ENCODE data around the gene KIF6.

The KIF6 gene

DNA sequence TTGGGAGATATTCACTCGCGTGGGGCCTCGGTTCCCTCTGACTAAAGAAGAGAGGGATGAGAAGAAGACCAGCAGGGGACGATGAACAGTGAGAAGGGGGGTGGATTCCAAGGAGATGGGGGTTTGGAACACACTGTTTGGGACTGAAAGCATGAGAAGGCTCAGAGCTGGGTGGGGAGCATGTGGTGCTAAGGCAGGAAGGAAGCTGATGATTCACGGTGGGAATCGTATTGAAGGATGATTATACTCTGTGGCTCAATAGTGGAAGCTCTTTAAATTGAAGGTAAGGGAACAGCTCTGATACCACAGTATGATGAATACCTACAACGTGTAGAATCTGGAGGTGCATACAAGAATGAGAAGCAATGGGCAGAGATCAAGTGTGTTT lies 285.2 kb downstream of the KIF6 start:
- DNase-seq = no peak

GRCh38 chr6:39439342-39440038 lies 285.7 kb downstream of the KIF6 start:
- DNase-seq = no peak

GRCh38 chr6:39433630-39434029 lies 291.6 kb downstream of the KIF6 start:
- no peak for DNase-seq

GRCh38 chr6:39432330-39433025 lies 292.7 kb downstream of the KIF6 start:
- DNase-seq = no peak

DNA sequence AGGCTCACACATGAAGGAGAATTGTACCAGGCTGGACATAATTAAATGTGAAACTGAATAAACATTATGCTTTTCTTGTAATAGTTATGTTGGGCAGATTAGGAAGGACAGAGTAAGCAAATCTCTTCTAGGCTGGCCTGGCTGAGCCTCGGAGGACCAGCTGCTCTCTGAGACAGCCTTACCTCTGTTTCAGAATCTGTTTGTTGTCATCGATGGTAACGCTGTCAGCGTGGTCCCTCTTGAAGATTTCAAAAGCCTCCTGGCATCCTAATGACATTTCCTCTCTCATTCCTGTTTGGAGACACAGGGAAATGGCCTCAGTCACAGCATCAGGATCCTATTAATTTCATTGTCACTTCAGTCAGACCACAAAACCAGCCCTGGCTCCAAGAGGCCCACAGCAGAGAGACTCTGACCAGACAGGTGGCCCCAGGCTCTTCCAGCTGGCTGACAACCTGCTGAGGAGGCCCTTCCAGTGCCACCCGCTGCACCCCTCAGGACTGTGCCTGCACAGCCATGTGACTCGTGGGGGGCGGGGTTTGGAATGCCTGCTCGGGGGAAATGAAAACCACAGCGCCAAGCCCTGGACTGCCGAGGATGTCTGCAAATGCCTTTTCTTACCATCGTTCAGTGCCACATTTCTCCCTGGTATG lies 294.2 kb downstream of the KIF6 start:
- no peak for DNase-seq

- DNase-seq = no peak
Observed at GRCh38 chr6:39430446-39430845, 294.8 kb downstream of the KIF6 start.

- no peak for DNase-seq
Observed at GRCh38 chr6:39428816-39429215, 296.4 kb downstream of the KIF6 start.

DNA sequence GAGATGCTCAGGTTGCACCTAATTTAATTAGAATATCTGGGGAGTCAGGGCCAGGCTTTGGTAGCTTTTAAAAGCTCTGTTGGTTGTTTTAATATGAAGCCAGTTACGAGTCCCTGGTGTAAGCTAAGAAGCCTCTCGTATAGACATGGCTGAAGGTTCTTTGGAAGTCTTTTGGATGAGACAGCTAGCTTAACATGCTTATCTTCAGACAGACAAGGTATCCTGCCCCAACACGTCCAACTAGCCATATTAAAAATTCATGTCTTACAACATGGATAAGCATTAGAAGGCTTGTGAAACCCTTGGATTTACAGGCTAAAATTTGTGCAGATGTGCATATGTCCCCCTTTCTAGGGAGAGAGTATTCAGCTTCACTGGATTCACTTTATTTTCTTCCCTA lies 297.1 kb downstream of the KIF6 start:
- no peak for DNase-seq

DNA sequence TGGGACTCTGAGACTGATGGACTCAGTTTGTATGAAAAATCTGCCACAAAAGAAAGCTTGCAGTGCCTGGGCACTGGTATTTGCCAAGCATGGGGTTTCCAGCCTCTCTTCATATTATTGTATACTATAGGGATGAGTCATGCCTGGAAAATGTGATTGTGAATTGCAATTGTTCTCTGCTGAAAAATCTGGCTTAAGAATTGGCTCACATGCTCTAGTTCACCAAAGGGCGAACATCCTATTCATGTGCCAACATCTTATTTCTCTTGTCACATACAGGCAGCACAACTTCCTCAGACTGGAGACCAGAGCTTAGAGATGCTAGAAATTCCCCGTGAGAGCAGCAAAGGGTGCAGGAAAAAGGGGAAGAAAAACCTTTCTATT lies 299.1 kb downstream of the KIF6 start:
- no peak for DNase-seq

- DNase-seq = no peak
Observed at GRCh38 chr6:39425346-39426072, 299.7 kb downstream of the KIF6 start.

DNA sequence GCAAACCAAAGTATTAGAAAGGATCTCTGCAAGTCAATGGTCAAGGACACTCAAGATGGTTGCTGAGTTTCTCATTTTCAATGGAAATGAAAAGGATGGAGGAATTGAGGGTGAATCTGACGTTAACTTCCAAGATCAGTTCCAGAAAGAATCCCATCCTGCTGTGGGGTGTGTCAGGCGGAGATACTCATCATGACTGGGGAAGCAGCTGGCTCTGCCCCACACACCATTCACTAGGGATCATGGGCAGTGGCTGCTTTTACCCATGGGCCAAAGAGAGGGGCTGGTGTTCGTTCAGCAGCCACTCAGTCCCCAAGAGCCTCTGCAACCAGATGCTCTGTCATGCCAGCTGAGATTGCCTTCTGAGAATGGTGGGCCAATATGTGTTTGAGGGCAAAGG lies 300.4 kb downstream of the KIF6 start:
- no peak for DNase-seq

DNA sequence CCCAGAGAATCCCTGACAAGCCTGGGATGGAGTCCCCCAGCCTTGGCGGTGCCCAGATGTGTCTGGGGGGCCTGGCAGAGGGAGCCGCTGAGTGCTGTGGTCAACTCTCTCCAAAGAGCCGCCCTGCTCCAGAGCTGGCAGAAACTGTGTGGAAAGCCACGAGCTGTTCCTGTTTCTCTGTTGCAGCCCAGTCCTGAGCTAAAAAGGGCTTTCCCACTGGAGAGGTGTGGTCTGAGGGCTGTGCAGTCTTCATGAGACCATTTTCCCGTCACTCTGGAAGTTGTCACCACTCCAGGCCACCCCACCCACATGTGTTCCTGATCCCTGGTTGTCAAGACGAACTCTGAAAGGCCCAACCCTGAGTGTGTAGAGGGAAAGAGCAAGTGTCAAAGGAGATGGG lies 303.0 kb downstream of the KIF6 start:
- DNase-seq = no peak

- no peak for DNase-seq
Observed at GRCh38 chr6:39421383-39422225, 303.6 kb downstream of the KIF6 start.

GRCh38 chr6:39420300-39421265 lies 304.6 kb downstream of the KIF6 start:
- no peak for DNase-seq

DNA sequence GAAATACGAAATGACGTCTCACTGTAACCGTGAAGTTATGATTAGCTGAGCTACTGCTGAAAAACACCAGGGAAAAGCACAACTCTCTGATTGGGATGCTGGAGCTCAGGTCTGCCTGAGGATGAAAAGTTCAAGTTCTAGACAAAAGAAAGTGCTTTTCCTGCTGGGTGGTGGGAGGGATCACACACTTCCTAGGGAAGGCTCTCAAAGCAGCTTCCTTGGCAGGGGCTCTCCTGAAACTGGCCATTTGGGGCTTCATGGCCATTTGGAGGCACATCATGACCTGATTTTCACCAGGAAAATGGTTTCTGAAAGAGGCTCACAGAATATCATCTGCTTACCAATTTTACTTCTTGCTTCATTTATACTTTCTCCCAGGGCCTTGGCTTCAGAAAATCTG lies 305.6 kb downstream of the KIF6 start:
- no peak for DNase-seq

- no peak for DNase-seq
Observed at GRCh38 chr6:39417440-39417839, 307.8 kb downstream of the KIF6 start.

DNA sequence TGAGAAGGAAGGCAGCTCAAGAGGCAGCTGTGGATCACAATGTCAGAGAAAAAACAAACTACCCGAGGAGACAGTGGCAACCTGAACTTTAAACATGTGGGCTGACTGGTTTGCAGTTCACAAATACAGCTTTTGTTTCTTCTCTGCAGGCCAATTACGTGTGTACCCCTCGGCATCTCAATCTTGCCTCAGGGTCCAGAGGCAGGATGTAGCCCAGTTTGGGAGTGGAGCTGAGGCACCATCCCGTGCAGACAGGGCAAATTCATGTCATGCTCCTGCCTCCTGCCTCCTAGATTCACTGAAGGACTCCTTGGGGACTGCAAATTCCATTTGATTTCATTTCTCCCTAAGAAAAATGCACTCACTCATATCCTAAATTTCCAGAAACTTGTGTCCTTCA lies 308.5 kb downstream of the KIF6 start:
- no peak for DNase-seq

GRCh38 chr6:39416026-39416425 lies 309.2 kb downstream of the KIF6 start:
- no peak for DNase-seq

DNA sequence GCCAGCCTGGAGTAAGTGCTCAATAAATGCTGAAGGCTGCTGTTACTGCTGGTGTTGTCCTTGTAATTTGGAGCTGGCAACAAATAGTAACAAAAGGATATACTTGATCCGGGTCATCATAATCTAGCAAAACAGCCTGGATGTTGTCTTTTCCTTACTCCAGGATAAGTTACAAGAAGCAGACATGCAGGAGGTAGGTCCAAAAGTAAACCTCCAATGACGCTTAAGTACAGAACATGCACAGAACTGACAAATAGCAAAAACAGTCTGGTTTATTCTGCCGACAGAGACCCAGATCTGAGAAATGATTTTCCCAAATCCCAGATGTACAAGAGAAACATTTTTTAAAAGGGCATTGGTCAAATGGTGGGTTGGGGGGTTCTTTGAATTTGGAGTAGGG lies 309.7 kb downstream of the KIF6 start:
- no peak for DNase-seq

GRCh38 chr6:39411465-39411864 lies 313.7 kb downstream of the KIF6 start:
- DNase-seq = no peak

- DNase-seq = no peak
Observed at GRCh38 chr6:39411001-39411400, 314.2 kb downstream of the KIF6 start.
